ENCODE data around the gene OR2A12.

- TF ChIP-seq EZH2 (IDR thresholded peaks at IDR 0.05; ENCODE audit: borderline replicate concordance, insufficient read depth, low read length, poor library complexity, severe bottlenecking) (no peak), CTCF (IDR thresholded peaks at IDR 0.05; ENCODE audit: poor library complexity, severe bottlenecking) (no peak), REST (IDR thresholded peaks at IDR 0.05; ENCODE audit: borderline replicate concordance) (no peak), EP300 (conservative IDR thresholded peaks at IDR 0.05; ENCODE audit: poor library complexity, severe bottlenecking) (no peak), POLR2AphosphoS5 (IDR thresholded peaks at IDR 0.05) (no peak), MXI1 (conservative IDR thresholded peaks at IDR 0.05; ENCODE audit: poor library complexity, severe bottlenecking) (no peak), RAD21 (conservative IDR thresholded peaks at IDR 0.05) (no peak)
Measured at GRCh38 chr7:144085978-144086377, at the start of gene OR2A12.
